SHP77 (cell line): Measurements from ENCODE around the gene KIAA0319L.

ENCODE experiments used
- DNase-seq, 2 experiments: peaks; one replicate each; lab custom pipeline; 2025; lab: John Stamatoyannopoulos, UW

KIAA0319L gene

GRCh38 chr1:35536556-35537162 lies 20.5 kb downstream of the KIAA0319L start:
- no peak for DNase-seq

- DNase-seq = no peak
Measured at GRCh38 chr1:35535243-35535642, 22.0 kb downstream of the KIAA0319L start.

GRCh38 chr1:35533586-35533985 lies 23.6 kb downstream of the KIAA0319L start:
- DNase-seq = no peak

GRCh38 chr1:35532497-35533223 lies 24.5 kb downstream of the KIAA0319L start:
- no peak for DNase-seq

GRCh38 chr1:35531368-35531767 lies 25.8 kb downstream of the KIAA0319L start:
- no peak for DNase-seq

GRCh38 chr1:35530946-35531345 lies 26.3 kb downstream of the KIAA0319L start:
- no peak for DNase-seq

GRCh38 chr1:35530168-35530567 lies 27.0 kb downstream of the KIAA0319L start:
- no peak for DNase-seq

- DNase-seq = no peak
Measured at GRCh38 chr1:35524106-35524505, 33.1 kb downstream of the KIAA0319L start.

- no peak for DNase-seq
Measured at GRCh38 chr1:35519432-35519831, 37.8 kb downstream of the KIAA0319L start.

GRCh38 chr1:35518183-35518582 lies 39.0 kb downstream of the KIAA0319L start:
- DNase-seq = no peak

- DNase-seq = no peak
Measured at GRCh38 chr1:35511305-35511704, 45.9 kb downstream of the KIAA0319L start.

- DNase-seq = no peak
Measured at GRCh38 chr1:35509558-35509957, 47.6 kb downstream of the KIAA0319L start.

GRCh38 chr1:35507947-35508346 lies 49.3 kb downstream of the KIAA0319L start:
- DNase-seq = no peak

- DNase-seq = no peak
Measured at GRCh38 chr1:35506960-35507912, 50.0 kb downstream of the KIAA0319L start.

- DNase-seq = no peak
Measured at GRCh38 chr1:35505911-35506798, 51.0 kb downstream of the KIAA0319L start.

- DNase-seq = no peak
Measured at GRCh38 chr1:35502242-35502641, 55.0 kb downstream of the KIAA0319L start.

- DNase-seq = no peak
Measured at GRCh38 chr1:35500439-35500838, 56.8 kb downstream of the KIAA0319L start.

GRCh38 chr1:35499652-35500176 lies 57.5 kb downstream of the KIAA0319L start:
- DNase-seq = no peak

GRCh38 chr1:35499231-35499630 lies 58.0 kb downstream of the KIAA0319L start:
- no peak for DNase-seq

GRCh38 chr1:35497571-35497970 lies 59.6 kb downstream of the KIAA0319L start:
- no peak for DNase-seq

- no peak for DNase-seq
Measured at GRCh38 chr1:35490250-35490649, 67.0 kb downstream of the KIAA0319L start.
